ENCODE measurements around the gene ANO1.

The ANO1 gene

DNA sequence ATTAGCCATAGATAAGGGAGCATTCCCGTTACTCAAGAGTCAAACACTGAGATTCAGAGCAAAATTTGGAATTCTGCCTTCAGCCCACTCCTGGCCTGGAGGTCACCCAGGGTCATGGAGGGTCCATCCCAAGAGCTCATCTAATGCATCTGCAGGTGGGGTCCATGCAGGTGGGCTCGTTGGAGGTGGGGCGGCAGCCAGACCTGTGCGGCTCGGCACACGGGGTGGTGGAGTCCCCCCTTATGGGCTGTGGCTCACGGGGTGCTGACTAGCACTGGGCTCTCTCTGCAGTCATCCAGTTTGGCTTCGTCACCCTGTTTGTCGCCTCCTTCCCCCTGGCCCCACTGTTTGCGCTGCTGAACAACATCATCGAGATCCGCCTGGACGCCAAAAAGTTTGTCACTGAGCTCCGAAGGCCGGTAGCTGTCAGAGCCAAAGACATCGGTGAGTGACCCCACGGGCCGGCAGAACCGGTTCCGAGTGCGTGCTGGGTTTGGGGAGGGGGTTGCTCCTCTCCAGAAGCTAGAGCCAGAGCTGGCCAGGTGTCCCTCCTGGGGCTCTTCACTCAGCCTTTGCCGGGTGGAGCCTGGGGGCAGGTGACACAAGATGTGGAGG lies 92.6 kb downstream of the ANO1 start:
- no peak for DNase-seq

- DNase-seq = no peak
Measured at GRCh38 chr11:70173018-70173417, 94.9 kb downstream of the ANO1 start.

DNA sequence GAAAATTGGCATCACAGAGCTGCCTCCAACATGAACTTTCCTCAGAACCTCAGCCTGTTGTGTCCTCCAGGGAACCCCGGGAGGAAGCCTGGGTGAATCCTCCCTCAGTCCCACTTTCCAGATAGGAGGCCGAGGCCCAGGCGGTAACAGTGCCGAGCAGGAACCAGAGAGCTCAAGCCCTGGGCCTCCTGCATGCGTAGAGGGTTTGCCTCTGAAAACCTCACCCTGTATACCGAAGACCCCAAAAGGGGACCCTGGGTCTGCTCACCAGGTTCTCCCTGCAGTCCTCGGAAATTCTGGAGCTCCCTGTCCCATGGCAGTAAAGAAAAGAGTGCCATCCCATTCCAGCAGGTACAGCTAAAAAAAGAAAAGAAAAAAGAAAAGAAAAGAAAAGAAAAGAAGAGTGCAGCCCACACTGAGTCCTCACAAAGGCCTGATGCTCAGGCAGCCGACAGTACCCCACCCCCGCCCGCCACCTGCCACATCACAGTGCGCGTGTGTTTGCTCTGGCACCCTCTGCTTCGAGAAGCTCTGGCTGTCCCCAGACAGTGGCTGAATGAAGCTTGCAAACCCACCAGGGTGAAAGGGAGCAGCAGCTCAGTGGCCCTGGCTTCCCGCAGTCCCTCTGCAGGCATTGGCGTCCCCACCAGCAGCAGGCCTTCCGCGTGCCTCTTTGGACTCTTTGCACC lies 96.6 kb downstream of the ANO1 start:
- DNase-seq = no peak

GRCh38 chr11:70175236-70175698 lies 97.2 kb downstream of the ANO1 start:
- no peak for DNase-seq

DNA sequence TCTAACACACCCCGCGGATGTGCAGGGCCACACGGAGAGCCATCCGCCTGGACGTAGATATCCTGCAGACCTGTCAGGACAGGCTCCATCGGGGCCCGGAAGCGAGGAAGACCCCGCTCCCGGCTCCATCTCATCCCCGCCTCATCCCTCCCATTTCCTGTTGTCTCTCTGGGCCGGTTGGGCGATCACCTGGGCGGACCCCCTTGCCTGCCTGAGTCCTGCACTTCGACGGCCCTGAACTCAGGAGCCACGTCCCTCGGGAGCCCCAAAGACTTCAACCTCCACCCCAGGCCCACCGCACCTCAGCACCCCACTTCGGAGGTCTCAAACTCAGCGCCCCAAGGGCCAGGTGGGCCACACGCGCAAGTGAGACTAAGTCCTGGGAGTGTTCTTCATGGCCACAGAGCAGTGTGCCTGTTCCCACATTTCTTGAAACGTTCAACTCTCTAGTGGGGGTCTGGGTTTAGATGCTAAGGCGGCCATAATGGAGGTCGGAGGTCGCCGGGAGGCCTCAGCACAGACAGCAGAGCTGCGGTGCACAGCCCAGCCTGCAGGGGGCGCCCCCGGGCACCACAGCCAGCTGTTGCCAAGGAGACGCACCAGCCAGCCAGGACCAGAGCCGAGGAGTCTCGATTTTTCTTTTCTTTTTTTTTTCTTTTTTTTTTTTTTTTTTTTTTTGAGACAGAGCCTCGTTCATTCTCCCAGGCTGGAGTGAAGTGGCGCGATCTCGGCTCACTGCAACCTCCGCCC lies 99.0 kb downstream of the ANO1 start:
- DNase-seq = peak; percentile 63

DNA sequence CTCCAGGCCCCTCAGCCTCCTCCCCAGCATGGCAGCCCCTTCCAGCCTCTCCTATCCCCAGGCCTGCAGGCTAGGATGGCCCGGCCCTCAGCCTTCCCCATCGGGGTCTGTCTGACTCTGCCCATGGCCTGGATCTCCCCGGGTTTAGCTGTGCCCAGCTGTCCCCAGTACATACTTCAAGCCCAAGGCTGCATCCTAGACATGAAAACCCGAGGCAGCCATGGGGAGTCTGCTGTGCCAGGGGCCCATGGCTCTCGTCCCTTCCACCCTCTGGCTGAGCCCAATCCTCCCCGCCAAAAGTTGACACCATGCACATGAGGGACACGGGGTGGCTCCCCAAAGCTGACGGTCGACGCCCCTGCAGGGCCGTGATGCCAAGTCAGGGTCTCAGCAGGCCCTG lies 102.8 kb downstream of the ANO1 start:
- DNase-seq = no peak

- DNase-seq = no peak
Measured at GRCh38 chr11:70182266-70182665, 104.1 kb downstream of the ANO1 start.

- DNase-seq = no peak
Measured at GRCh38 chr11:70183032-70183431, 104.9 kb downstream of the ANO1 start.

GRCh38 chr11:70183483-70184176 lies 105.5 kb downstream of the ANO1 start:
- DNase-seq = no peak

- no peak for DNase-seq
Measured at GRCh38 chr11:70184396-70184795, 106.3 kb downstream of the ANO1 start.

DNA sequence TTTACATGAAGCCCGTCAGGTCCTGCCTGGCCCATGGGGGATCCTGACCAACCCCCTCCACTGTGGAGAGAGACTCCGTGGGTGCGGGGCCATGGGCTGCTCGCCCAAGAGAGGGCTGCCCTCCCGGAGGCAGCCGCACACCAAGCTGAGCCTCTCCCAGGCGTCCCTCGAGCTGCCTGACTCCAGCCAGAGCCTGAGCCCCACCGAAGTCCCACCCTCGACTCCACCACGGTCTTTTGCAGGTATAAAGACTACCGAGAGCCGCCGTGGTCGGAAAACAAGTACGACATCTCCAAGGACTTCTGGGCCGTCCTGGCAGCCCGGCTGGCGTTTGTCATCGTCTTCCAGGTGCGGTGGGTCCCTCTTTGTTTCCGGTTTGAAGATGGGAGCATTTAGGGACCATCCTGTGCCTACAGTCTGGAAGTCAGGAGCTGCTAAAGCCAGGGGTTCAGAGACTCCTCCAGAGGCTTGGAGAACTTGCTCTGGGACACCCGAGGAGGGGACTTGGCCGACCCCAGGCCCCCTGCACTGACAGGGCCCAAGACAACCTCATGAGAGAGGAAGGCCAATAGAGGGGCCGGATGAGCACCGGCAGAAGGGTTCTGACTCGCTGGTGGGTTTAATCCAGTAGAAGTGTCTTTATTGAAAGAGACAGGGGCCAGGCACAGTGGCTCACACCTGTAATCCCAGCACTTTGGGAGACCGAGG lies 107.4 kb downstream of the ANO1 start:
- no peak for DNase-seq

DNA sequence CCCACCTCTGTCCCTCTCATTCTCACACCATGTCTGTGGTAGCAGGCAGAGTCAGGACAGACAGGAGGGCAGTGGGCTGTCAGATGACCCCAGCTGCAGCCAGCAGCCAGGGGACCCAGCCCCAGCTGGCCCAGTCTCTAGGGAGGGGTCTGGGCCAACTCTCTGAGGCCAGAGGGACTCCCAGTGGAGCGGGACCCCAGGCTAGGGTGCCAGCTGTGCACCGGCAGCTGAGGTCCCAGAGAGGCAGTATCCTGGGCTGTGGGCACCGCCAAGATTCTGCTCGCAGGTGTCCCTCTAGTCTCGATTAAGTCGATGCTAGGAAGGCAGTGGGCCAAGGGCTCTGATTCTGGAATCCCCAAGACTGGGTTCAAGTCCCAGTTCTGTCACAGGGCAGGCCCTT lies 108.3 kb downstream of the ANO1 start:
- no peak for DNase-seq

GRCh38 chr11:70186936-70187335 lies 108.8 kb downstream of the ANO1 start:
- DNase-seq = no peak

- no peak for DNase-seq
Measured at GRCh38 chr11:70187771-70188170, 109.7 kb downstream of the ANO1 start.

DNA sequence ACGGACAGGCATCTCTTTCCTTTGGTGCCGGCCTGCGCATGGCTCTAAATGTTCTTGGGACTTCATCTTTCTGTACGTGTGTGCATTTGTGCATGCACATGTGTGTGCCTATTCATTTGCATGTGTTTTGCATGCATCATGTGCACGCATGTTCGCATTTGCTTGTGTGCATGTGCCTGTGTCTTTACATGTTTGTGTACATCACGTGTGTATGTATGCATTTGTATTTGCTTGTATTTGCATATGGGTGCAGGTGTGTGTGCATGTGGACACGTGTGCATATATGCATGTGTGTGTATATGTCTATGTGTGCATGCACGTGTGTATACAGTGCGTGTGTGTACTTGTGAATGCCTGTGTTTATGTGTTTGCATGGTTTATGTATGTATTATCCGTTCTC lies 111.5 kb downstream of the ANO1 start:
- DNase-seq = no peak

DNA sequence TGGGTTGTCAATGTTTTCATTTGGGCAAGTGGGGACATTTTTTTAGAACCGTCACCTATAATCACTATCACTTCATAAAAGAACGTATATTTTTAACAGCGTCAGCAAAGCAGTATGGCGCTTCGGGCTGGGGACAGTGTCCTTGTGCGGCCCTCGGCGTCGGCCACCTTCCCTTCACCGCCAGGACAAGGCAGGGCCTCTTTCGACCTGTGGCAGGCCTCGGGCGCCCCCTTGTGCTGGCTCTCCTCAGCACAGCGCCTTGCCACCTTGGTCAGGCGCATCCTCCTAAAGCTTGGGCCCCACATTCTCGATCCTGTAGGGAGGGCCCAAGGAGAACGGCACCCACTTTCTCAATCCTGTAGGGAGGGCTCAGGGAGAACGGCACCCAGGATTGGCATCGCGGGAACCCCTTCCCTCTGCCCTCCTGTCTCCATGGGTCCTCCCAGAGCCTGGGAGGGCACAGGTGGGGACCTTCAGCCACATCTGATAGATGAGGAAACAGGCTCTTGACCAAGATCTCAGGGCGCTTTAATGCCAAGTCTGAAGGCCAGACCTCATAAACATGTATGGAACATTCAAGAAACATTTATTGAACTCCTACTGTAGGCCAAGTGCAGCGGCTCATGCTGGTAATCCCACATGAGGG lies 113.5 kb downstream of the ANO1 start:
- peak; percentile 80 for DNase-seq

GRCh38 chr11:70192666-70193410 lies 114.7 kb downstream of the ANO1 start:
- DNase-seq = no peak

DNA sequence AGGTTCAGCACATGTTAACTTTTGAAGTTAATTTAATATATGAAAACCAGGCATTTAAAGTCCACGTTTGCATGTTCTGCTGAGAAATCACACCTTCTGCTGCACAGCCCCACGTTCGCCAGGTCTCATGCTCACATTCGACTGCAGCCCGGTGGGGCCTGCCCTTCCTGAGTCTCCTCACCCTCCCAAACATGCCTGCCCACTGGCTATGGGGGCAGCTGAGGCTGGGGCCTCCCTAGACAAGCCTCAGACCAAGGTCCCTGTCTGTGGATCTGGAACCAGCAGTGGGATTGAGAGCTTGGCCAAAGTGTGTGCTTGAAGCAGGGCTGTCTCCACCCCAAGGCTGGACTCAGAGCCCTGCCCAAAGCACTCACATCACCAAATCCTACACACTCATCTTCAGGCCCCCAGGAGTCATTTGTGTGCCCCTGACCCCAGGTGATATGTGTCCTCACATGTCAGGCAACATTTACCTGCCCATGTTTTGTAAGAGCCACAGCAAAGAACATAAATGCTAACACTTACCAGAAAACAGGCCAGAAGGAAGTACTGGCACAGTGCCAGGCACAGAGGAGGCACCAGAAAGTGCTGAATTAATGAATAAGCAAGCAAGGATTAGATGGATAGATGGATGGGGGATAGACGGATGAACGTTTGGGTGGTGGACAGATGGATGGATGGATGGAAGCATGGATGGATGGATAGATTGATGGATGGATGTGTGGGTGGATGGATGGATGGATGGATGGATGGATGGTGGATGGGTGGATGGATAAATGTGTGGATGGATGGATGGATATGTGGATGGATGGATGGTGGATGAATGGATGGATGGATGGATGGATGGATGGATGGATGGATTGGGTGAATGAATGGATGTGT lies 115.5 kb downstream of the ANO1 start:
- DNase-seq = no peak

- no peak for DNase-seq
Measured at GRCh38 chr11:70194792-70195791, 117.0 kb downstream of the ANO1 start.

Measured in hematopoietic multipotent progenitor cell treated with erythropoietin and hydrocortisone succinate and interleukin-3 and kit ligand, for 6 days (in vitro differentiated cells).